Measurements from ENCODE around the gene TCP11L1. TPM values are rescaled to one million over a fixed set of nuclear protein-coding genes. Genes with fewer than 3 reads are reported as not detected.

The TCP11L1 gene
- total RNA-seq, 3 donors from 2014 or later (not counting 1 experiment from before 2014, with no cell fraction given): 20.7 to 24.5 (median 22.7) TPM

DNA sequence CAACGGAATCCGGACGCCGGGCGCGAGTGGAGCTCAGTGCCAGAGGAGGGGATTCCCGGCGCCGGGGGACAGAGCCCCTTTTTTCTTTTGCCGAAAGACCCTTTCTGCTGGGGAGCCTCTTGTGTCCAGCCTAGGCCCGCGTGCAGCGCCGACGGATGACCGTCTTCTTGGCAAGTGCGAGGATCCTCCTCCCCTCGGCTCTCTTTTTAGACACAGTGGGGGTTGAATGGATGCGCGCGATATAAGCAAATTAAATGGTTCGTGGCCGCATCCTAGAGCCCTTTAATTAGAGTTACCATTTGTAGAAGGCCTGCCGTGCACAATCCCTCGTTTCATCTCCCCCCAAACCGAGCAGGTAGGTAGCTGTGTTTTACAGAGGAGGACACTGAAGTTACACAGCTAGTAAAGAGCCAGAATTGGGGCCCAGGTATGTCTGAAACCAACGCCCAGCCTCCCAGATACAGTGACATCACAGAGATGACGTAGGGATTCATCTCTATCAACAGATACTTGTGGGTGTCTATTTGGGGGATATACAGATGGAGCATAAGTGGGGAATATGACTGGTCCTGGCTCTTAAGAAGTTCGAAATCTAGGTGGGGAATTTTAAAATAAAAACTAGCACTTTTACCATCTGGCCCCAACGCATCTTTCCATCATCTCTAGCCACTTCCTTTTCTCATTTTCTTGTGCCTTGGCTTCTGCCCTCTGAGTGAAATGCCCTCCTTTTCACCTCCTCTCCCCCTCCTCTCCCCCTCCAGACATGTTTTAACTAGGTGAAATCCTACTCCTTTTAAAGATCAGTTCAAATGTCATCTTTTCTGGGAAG is 875 bp downstream of the TCP11L1 start:
- Histone ChIP-seq H3K27ac (ENCODE audit: low read length) (peak overlapping the region; percentile 71), H3K9me3 (ENCODE audit: control insufficient read depth, insufficient read depth, low read length) (no peaks in the 10 kb centered on the region), H3K4me3 (ENCODE audit: low read length) (peak overlapping the region; percentile 99), H3K27me3 (ENCODE audit: control insufficient read depth, insufficient read depth, low read length) (no peaks in the 10 kb centered on the region), H3K36me3 (ENCODE audit: control insufficient read depth, insufficient read depth, low read length) (peaks cover 5% of the 10 kb centered on the region), H3K4me1 (ENCODE audit: control insufficient read depth, insufficient read depth, low read length) (peaks cover 12% of the 10 kb centered on the region)
- peak; percentile 21 to 73 for DNase-seq
- TF ChIP-seq, protein P1, sequence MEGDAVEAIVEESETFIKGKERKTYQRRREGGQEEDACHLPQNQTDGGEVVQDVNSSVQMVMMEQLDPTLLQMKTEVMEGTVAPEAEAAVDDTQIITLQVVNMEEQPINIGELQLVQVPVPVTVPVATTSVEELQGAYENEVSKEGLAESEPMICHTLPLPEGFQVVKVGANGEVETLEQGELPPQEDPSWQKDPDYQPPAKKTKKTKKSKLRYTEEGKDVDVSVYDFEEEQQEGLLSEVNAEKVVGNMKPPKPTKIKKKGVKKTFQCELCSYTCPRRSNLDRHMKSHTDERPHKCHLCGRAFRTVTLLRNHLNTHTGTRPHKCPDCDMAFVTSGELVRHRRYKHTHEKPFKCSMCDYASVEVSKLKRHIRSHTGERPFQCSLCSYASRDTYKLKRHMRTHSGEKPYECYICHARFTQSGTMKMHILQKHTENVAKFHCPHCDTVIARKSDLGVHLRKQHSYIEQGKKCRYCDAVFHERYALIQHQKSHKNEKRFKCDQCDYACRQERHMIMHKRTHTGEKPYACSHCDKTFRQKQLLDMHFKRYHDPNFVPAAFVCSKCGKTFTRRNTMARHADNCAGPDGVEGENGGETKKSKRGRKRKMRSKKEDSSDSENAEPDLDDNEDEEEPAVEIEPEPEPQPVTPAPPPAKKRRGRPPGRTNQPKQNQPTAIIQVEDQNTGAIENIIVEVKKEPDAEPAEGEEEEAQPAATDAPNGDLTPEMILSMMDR (IDR thresholded peaks at IDR 0.05): no peak
- 2% methylated on average over 20 of the region's 30 CpGs for WGBS (ENCODE audit: insufficient coverage)
- ATAC-seq: peak; percentile 10 to 20 (median 11)
- H3K9me3 Mint-ChIP-seq: no peaks in the 10 kb centered on the region
- intact Hi-C loops (cut with micrococcal nuclease): loop anchor here (1.0 kb wide), 1 partner anchor 23 kb away; no protein-coding TSS in a partner anchor
- peaks cover 11% of the 10 kb centered on the region in 2 donors for H3K4me1 Mint-ChIP-seq
- no peaks in the 10 kb centered on the region for H3K36me3 Mint-ChIP-seq
- peak overlapping the region; percentile 96 for H3K4me3 Mint-ChIP-seq
- peak overlapping the region; percentile 90 to 93 for H3K27ac Mint-ChIP-seq
- peaks cover 0 to 3% of the 10 kb centered on the region in 2 donors for H3K27me3 Mint-ChIP-seq (ENCODE audit: low read depth in 2 of 2)

DNA sequence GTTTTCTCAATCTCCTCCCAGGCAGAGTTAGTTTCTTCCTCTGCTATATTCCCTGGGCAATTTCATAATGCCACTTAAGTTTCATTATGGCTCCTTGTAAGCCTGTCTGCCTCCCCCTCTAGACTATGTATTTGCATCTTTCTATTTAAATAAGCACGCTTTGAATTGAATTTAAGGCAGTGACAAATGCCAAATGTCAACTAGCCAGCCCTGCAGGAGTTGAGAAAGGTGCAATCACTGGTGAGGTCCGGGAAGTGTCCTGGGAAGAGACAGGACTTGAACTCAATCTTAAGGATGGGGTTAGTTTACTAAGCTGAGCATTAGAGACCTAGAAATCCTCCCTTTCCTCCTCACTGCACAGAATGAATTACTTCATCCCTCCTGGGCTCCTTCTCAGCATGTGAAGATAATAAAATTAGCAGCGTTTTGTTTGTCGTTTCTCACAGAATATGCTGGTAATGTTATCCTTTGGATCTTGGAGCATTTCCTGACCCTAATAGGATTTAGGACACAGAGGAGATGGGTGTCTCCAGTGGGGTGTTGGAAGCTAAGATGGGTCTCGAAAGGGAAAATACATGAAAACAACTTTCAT is 1.6 kb downstream of the TCP11L1 start:
- ATAC-seq: no peak
- Mint-ChIP-seq H3K9me3 (no peaks in the 10 kb centered on the region), H3K36me3 (no peaks in the 10 kb centered on the region), H3K4me3 (peak overlapping the region; percentile 96), H3K27ac (peak overlapping the region; percentile 90 to 93), H3K4me1 (peaks cover 11% of the 10 kb centered on the region in 2 donors), H3K27me3 (ENCODE audit: low read depth in 2 of 2) (no peaks in the 10 kb centered on the region)
- TF ChIP-seq, protein P1 (IDR thresholded peaks at IDR 0.05): no peak
- DNase-seq: no peak
- Histone ChIP-seq H3K36me3 (ENCODE audit: control insufficient read depth, insufficient read depth, low read length) (peaks cover 7% of the 10 kb centered on the region), H3K27me3 (ENCODE audit: control insufficient read depth, insufficient read depth, low read length) (no peaks in the 10 kb centered on the region), H3K4me1 (ENCODE audit: control insufficient read depth, insufficient read depth, low read length) (peaks cover 12% of the 10 kb centered on the region), H3K4me3 (ENCODE audit: low read length) (no peak overlapping the region), H3K27ac (ENCODE audit: low read length) (peak overlapping the region; percentile 71), H3K9me3 (ENCODE audit: control insufficient read depth, insufficient read depth, low read length) (no peaks in the 10 kb centered on the region)
- intact Hi-C loops (cut with micrococcal nuclease): loop anchor here (1.0 kb wide), 1 partner anchor 24 kb away; no protein-coding TSS in a partner anchor
- 68% methylated on average over 4 of the region's 5 CpGs for WGBS (ENCODE audit: insufficient coverage)

DNA sequence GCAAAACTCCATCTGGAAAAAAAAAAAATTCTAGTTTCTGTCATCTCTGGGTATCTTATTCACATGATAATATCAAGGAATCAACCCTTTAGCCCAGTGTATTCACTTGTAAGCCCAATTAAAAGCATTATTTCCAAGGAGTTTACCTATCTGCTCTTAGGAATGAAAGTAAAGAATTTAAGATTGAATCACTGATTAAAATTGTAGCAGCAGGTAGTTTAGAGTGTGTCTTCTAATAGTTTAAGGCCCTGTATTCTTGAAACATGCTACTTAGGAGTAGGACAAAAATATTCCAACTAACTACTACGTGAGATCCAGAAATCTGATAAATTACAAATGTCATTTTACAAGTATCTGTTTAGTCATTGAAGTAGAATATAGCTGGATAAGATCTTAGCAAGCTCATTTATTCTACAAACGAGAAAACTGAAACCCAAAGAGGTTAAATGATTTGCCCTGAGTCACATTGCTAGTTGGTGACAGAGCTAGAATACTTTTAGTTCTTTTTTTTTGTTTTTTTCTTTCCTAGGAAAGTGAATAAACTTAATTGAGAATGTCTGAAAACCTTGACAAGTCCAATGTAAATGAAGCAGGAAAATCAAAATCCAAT is 4.0 kb downstream of the TCP11L1 start:
- Mint-ChIP-seq H3K4me1 (peaks cover 11 to 15% of the 10 kb centered on the region in 2 donors), H3K4me3 (no peak overlapping the region), H3K9me3 (no peaks in the 10 kb centered on the region), H3K27ac (no peak overlapping the region), H3K27me3 (ENCODE audit: low read depth in 2 of 2) (no peaks in the 10 kb centered on the region), H3K36me3 (no peaks in the 10 kb centered on the region)
- no peak overlapping the region for H3K27ac ChIP-seq (ENCODE audit: low read length)
- TF ChIP-seq, protein P1 (IDR thresholded peaks at IDR 0.05): no peak
- 83% methylated on average over 1 of the region's 2 CpGs for WGBS (ENCODE audit: insufficient coverage)
- ATAC-seq: no peak
- intact Hi-C loops (cut with micrococcal nuclease): no loop called here
- H3K36me3 ChIP-seq (ENCODE audit: control insufficient read depth, insufficient read depth, low read length): peaks cover 13% of the 10 kb centered on the region
- no peaks in the 10 kb centered on the region for H3K9me3 ChIP-seq (ENCODE audit: control insufficient read depth, insufficient read depth, low read length)
- no peaks in the 10 kb centered on the region for H3K27me3 ChIP-seq (ENCODE audit: control insufficient read depth, insufficient read depth, low read length)
- H3K4me1 ChIP-seq (ENCODE audit: control insufficient read depth, insufficient read depth, low read length): peaks cover 12% of the 10 kb centered on the region
- no peak for DNase-seq
- H3K4me3 ChIP-seq (ENCODE audit: low read length): no peak overlapping the region

All from natural killer cell (primary cell).